HL-60/S4 treated with phorbol 12-myristate 13-acetate at 8.2 ng/mL for 4 days and 3 days (cell line): ENCODE results near the gene GPC5.

Source experiments
- in situ Hi-C: fragments of 300-500 bp; cut with MboI; formaldehyde crosslinking; loops from 2 replicates; pipeline ENCODE4 v1.15.0; 2022; ENCODE audit warnings: low sequenced_read_pairs

GPC5 gene

GRCh38 chr13:92307752-92308151, 909.3 kb downstream of the GPC5 start:
- in situ Hi-C loops: no loop called here

- in situ Hi-C loops: no loop called here
Observed at GRCh38 chr13:92312823-92313222, 914.4 kb downstream of the GPC5 start.

GRCh38 chr13:92313382-92313781, 915.0 kb downstream of the GPC5 start:
- in situ Hi-C loops: no loop called here

- in situ Hi-C loops: no loop called here
Observed at GRCh38 chr13:92315265-92315664, 916.8 kb downstream of the GPC5 start.

- in situ Hi-C loops: no loop called here
Observed at GRCh38 chr13:92316030-92316429, 917.6 kb downstream of the GPC5 start.

- in situ Hi-C loops: no loop called here
Observed at GRCh38 chr13:92317066-92317465, 918.6 kb downstream of the GPC5 start.

GRCh38 chr13:92320323-92320722, 921.9 kb downstream of the GPC5 start:
- in situ Hi-C loops: no loop called here

- in situ Hi-C loops: no loop called here
Observed at GRCh38 chr13:92321174-92321573, 922.8 kb downstream of the GPC5 start.

- in situ Hi-C loops: no loop called here
Observed at GRCh38 chr13:92345627-92346026, 947.2 kb downstream of the GPC5 start.

GRCh38 chr13:92346046-92346445, 947.6 kb downstream of the GPC5 start:
- in situ Hi-C loops: no loop called here

GRCh38 chr13:92354583-92354982, 956.2 kb downstream of the GPC5 start:
- in situ Hi-C loops: no loop called here

- in situ Hi-C loops: no loop called here
Observed at GRCh38 chr13:92355213-92355612, 956.8 kb downstream of the GPC5 start.

- in situ Hi-C loops: no loop called here
Observed at GRCh38 chr13:92362717-92363116, 964.3 kb downstream of the GPC5 start.

GRCh38 chr13:92365904-92366303, 967.5 kb downstream of the GPC5 start:
- in situ Hi-C loops: no loop called here

GRCh38 chr13:92377396-92377795, 979.0 kb downstream of the GPC5 start:
- in situ Hi-C loops: no loop called here

GRCh38 chr13:92379371-92379770, 981.0 kb downstream of the GPC5 start:
- in situ Hi-C loops: no loop called here

- in situ Hi-C loops: no loop called here
Observed at GRCh38 chr13:92384410-92384809, 986.0 kb downstream of the GPC5 start.

- in situ Hi-C loops: no loop called here
Observed at GRCh38 chr13:92387245-92387644, 988.8 kb downstream of the GPC5 start.

GRCh38 chr13:92390217-92390616, 991.8 kb downstream of the GPC5 start:
- in situ Hi-C loops: no loop called here

- in situ Hi-C loops: no loop called here
Observed at GRCh38 chr13:92403606-92404005, 1005.2 kb downstream of the GPC5 start.

GRCh38 chr13:92407858-92408257, 1009.4 kb downstream of the GPC5 start:
- in situ Hi-C loops: no loop called here

GRCh38 chr13:92412481-92412880, 1014.1 kb downstream of the GPC5 start:
- in situ Hi-C loops: no loop called here

- in situ Hi-C loops: no loop called here
Observed at GRCh38 chr13:92412996-92413395, 1014.6 kb downstream of the GPC5 start.

- in situ Hi-C loops: no loop called here
Observed at GRCh38 chr13:92413452-92413851, 1015.0 kb downstream of the GPC5 start.
